ENCODE data around the gene CSNK1G1.
"Not testable (repeated sequence)": the region's sequence is repeated elsewhere in the genome, so short reads cannot be mapped to it uniquely, and the experiment has no call there.

CSNK1G1 gene

DNA sequence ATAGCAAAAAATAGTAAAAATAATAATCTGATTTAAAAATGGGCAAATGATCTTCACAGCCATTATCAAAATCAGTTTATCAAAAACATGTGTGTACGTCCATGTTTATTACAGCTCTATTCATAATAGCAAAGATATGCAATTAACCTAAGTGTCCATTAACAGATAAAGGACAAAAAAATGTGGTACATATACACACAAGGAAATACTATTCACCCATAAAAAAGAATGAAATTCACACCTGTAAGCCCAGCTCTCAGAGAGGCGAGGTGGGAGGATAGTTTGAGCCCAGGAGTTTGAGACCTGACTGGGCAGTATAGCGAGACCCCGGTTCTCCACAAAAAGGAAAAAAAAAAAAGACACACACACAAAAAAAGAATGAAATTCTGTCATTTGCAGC lies 110.6 kb downstream of the CSNK1G1 start:
- DNase-seq (ENCODE audit: low read depth): no peak

DNA sequence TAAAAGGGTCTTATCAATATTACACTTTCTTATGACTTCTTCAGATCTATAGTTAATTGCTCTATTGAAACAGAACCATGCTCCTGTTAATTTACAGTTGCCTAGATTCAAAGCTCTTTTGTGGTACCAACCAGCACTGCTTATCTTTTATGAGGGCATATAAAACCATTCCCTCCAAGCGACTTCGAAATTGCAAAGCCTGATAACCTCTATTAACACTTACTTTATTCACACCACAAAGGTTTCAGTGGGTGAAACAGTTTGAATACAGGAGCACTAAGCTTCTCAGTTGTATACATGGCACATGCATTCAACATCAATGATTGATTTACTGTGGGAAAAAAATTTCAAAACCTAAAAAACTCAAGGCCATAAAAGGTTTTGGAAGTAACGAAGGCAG lies 118.3 kb downstream of the CSNK1G1 start:
- peak; percentile 13 for DNase-seq (ENCODE audit: low read depth)

DNA sequence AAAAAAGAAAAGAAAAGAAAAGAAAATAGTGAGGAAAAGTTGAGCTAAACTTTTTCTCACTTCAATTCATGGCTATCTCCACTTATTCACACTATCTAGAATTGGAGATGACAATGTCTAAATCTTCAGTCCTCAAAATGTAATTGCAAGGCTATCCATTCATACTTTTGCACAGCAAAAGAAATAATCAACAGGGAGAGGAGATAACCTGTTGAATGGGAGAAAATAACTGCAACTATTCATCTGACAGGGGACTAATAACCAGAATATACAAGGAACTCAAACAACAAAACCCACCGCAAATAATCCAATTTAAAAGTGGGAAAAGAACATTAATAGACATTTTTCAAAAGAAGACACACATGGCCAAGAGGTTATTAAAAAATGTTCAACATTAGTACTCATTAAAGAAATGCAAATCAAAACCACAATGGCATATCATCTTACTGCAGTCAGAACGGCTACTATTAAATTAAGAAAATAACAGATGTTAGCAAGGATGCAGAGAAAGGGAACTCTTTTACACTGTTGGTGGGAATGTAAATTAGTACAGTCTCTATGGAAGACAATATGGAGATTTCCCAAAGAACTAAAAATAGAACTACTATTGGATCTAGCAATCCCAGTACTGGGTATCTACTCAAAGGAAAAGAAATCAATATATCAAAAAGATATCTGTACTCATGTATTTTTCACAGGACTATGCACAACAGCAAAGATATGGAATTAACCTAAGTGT lies 119.6 kb downstream of the CSNK1G1 start:
- DNase-seq (ENCODE audit: low read depth): no peak

DNA sequence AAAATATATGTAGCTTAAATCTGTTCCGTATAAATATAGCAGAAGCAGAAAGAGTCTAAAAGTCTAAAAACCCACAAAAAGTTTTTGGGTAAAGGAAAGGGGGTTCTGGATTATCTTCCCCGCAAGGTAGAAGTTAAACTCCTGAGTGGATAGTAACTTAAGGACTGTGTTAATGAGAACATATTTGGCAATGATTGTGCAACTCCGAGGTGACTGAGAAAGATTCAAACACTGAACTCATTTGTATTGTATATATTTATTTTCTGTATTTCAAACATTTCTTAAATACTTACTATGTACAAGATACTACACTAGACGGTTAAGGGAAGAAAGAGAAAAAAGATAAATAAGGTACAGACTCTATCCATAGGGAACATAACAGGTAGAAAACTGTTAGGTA lies 120.4 kb downstream of the CSNK1G1 start:
- DNase-seq (ENCODE audit: low read depth): no peak

DNA sequence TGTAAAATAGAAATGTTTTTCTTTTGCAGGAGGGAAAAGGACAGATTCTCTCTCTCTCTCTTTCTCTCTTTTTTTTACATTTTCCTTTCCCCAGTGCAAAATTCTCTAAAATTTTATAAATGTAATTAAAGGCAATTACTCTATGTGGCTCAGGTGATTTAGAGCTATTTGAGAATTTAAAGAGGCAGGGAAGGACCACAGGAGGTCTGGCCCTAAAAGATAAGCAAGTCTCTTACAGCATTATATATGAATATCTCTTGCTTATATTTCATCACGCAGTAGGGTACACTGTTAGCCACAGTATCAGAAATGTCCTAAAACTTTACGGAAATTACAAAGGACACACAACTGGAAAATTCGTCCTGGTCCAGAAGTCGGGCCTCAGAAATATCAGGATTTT lies 122.7 kb downstream of the CSNK1G1 start:
- DNase-seq (ENCODE audit: low read depth): no peak

DNA sequence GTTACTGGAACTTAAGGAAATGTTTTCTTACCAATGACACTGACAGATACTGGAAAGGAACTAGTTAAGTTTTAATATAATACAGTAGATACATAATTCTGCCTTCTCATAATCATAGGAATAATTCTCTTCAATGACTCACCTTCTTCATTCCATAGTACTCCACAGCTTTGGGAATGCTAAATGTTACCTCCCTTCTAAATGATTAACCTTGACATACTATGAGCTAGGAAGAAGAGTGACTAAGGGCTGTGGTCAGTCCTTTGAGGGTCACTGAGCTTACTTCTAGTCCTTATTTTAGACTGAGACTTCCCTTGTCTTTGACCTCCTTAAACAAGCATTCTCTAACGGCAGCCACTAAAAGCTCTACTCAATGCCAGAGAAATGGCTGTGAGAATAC lies 123.6 kb downstream of the CSNK1G1 start:
- DNase-seq (ENCODE audit: low read depth): peak; percentile 81

DNA sequence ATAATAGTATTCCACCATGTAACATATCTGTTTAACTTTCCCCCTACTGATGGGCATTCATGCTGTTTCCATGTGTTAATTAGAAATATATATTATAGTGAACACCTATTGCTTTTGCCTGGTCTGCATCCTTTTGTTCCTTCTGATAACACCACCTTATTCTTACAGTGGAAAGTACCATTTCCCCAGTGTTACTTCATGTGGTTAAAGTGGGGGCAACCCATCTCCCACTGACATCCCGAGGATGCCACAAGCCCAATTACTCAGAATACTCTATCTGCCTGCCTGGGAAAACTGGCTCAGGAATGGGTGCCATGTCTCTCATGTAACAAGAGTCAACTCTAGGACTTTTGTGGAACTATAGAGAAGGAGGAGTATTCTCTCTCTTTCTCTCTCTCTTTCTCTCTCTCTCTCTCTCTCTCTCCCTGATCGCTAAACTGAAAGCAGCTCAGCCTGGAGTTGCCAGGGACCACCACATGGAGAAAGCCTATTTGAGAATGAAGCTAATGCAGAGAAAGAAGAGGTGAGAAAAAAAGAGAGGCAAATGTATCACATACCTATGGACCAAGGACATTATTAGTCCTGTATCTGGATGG lies 126.7 kb downstream of the CSNK1G1 start:
- no peak for DNase-seq (ENCODE audit: low read depth)

DNA sequence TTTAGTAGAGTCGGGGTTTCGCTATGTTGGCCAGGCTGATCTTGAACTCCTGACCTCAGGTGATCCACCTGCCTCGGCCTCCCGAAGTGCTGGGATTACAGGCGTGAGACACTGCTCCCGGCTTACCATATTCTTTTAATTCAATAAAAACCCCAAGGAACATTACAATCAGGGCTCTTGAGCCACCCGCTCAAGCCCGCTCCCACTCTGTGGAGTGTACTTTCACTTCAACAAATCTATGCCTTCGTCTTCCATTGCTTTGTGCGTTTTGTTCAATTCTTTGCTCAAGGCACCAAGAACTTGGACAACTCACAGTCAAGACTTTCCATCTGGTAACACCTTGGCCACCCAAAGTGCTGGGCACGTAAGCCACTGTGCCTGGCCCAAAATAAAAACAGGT lies 130.2 kb downstream of the CSNK1G1 start:
- DNase-seq (ENCODE audit: low read depth): no peak

DNA sequence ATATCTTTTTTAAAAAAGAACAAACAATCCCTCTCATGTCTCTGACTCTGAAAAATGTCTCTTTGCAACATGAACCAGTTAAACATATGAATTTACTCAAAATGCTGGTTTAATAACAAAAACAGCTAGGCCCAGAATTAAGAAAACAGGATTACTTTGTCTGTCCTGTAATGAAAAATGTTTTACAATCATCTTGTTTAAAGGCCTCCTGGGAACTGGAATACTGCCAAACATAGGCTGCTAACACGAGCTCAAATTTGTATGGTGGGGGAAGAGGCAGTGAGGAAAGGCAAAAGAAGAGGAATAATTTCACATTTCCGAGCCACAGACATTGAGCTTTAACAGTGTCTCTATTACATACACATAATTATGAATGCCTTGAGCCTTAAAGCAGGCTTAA lies 131.5 kb downstream of the CSNK1G1 start:
- peak; percentile 71 for DNase-seq (ENCODE audit: low read depth)

DNA sequence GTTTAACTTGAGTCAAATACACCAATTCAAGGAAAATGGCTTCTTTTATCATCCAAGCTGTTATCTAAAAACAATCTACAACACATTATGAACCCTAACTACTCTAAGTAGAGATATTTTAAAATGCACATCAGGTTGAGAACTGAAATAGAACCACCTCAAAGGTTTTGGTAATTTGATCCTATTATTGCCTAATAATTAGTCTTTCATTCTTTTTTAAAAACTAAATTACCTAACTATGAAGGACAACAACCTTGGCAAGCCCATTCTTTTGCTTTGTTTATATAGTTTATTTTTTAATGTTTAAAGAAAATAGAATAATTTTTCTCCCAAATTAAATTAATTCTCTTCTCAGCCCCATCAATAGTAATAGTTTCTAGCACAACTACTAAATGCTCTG lies 132.1 kb downstream of the CSNK1G1 start:
- no peak for DNase-seq (ENCODE audit: low read depth)

DNA sequence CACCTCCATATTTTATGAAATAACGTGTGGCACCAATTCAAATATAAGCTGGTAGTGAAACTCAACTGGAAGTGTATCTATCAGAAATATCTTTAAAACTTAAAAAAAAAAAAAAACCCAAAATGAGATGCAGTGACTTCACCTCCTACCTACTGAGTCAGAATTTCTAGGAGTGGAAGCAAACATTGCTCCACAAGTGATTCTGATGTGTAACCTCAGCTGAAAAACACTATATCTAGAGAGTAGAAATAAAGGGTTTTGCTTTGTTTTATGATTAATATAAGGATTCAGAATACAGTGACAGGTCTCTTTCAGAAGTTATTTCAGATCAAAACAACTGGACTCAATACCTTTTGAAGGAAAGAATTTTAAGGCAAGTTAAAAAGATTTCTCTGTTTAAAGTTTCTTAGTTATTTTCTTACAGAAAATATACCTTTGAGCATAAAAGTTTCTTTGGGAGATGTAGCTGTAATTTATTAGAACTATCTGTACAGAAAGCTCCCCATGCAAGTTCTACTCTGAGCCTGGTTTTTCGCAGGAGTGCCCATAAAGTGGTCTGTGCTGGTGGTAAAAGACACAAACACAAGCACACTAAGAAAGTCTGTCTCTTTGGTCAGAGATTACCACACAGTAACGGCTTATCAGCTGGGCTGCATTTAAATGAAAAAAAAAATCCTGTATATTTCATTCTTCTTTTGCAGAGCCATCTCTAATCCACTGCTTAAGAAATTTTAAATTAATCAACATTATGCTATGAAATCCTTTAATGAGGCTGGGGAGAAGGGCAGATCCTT lies 133.2 kb downstream of the CSNK1G1 start:
- DNase-seq (ENCODE audit: low read depth): no peak

DNA sequence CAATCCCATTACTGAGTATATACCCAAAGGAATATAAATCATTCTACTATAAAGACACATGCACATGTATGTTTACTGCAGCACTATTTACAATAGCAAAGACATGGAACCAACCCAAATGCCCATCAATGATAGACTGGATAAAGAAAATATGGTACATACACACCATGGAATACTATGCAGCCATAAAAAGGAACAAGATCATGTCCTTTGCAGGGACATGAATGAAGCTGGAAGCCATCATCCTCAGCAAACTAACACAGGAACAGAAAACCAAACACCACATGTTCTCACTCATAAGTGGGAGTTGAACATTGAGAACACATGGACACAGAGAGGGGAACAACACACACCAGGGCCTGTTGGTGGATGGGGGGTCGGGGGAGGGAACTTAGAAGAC lies 134.1 kb downstream of the CSNK1G1 start:
- not testable (repeated sequence) for DNase-seq (ENCODE audit: low read depth)

DNA sequence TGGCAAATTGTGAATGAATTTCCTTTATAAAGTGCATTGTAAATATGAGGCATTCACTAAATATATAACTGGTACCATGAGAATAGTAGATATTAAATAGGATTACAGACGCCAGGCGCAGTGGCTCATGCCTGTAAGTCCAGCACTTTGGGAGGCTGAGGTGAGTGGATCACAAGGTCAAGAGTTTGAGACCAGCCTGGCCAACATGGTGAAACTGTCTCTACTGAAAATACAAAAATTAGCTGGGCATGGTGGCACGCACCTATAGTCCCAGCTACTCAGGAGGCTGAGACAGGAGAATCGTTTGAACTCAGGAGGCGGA lies 138.6 kb downstream of the CSNK1G1 start:
- not testable (repeated sequence) for DNase-seq (ENCODE audit: low read depth)

DNA sequence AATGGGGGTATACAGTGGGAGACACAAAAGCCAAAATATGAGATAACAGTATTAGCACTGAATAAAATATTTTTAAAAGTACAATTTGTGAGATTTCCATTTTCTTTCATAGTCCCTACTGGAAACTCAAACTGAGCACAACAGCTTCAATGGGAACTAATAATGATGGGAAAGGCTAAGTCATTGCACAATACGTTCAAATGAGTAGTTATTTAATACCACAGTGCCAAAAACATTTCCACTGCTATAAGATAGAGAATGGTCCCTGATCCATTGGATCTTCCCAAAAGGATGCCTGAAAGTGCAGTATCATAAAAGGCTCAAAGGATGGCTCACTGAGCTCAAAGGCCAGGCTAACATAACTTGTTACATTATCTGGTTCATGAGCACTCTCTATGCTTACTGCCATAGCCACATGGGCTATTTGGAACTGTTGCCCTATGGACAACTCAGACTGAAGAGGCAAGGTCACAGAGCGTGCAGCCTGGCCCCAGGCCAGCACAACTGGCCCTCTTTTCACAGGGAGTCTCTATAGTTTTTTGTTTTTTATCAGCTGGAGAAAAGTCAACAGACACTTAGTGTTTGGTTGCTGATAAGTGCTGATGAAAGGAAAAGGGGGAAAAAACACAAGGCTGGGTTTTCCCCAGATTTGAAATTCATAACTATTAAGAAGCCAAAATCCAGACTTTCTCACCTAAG lies 139.1 kb downstream of the CSNK1G1 start:
- DNase-seq (ENCODE audit: low read depth): no peak

DNA sequence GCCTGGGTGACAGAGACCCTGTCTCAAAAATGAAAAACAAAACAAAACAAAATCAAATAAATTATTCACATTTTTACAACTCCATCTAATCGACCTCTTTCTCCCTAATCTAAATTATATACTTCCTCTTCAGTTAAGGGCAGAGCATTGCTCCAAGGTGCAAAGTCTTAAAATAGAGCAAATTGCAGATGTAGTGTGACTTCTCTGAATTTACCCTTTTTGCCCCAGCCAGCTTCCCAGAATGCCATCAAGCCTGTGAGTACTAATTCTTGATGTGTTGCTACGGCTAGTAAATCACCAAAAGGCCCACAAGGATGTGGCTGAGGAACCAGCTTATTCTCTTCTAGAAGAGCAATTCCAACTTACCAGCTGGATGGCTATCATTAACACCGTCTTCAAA lies 139.8 kb downstream of the CSNK1G1 start:
- DNase-seq (ENCODE audit: low read depth): no peak

DNA sequence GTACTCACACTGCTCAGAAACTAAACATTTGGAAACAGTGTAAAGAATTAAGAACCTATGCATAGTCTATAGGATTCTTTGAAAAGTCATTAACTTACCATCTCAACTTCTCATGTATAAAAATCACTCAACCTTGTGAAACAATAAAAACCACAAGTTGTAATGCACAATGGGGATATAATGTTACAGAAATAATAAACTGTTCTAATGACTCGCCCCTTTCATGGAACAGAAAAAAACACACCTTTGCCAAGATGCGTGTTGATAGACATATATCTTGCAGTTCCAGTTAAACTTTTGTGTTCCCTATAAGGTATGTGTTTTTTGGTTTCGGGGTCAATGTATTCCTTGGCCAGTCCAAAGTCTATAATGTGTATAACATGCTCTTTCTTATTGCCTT lies 142.3 kb downstream of the CSNK1G1 start:
- no peak for DNase-seq (ENCODE audit: low read depth)

DNA sequence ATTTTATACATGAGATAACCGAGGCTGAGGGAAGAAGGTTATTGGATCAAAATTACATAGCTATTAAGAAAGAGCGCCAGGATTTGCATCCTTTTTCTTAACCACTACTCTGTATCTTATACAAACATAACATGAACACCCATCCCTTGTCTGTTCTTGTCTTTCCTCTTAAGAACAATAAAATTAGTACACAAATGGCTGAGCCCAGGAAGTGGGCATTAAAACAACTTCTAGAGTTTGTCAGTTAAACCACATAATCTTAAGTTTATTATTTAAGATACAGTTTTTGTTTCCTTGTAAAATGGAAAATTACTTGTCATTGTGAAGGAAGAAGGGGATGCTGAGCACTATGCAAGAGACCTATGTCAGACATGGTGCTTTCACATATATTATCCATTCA lies 144.3 kb downstream of the CSNK1G1 start:
- no peak for DNase-seq (ENCODE audit: low read depth)

DNA sequence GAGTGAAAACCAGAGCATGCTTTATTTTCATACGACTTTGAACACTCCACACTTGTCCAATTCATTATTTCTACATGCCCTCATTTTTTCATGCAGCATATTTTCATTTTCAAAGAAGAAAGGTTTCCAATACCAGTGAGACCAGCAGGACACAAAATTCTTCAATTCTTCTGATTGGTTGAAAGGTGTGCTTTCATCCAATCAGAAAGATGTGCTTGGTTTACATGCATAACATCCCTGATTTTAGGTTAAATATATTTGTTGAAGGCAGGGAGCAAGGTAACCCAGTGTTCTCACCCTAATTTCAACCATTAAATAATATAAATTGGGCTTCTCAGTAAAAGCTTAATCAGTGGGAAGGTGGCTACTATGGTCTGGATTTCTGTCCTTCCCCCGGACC lies 145.6 kb downstream of the CSNK1G1 start:
- no peak for DNase-seq (ENCODE audit: low read depth)

DNA sequence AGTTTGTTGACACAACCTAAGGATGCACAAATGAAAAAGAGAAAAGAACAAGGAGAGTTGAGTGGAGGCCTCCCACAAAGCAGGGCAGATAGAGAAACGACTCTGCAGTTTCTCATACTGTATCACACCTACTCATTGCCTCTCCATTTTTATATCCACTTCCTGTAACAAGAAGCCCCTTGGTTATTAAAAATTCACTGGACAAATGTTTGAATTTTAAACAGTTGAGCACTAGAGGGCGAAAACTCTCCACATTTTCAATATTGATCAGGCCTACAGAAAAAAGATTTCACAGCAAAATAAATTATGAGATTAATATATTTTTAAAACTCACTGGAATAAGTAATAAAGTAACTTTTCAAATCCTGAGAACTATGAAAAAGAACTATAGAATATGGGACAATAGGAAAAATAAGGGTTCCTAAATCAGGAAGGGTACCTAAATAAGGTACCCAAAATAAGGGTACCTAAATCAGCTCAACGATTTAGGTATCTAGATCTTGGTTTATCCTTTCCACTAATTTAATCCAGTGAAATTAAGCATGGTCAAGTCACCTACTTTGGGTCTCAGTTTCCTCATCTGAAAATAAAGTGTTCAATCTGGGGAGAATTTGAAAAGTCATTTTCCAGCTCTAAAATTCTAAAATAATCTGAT lies 146.2 kb downstream of the CSNK1G1 start:
- peak; percentile 57 for DNase-seq (ENCODE audit: low read depth)

DNA sequence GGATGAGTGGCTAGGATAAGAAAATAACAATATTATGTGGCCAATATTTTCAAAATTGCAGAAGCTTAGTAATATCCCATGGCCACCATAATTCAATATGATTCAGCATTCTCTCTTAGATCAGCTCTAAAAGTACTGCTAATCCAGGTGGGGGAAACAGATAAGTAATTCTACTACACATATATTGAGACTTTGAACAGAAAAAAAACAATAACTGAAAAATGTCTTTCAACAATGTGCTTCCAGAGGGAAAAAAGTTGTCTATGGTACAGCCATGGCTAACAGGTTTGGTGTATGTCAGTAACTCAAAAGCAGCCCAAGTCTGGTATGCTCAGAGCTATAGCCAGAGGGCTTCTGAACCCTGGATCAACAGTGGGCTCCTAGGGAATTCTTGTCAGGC lies 150.8 kb downstream of the CSNK1G1 start:
- no peak for DNase-seq (ENCODE audit: low read depth)

DNA sequence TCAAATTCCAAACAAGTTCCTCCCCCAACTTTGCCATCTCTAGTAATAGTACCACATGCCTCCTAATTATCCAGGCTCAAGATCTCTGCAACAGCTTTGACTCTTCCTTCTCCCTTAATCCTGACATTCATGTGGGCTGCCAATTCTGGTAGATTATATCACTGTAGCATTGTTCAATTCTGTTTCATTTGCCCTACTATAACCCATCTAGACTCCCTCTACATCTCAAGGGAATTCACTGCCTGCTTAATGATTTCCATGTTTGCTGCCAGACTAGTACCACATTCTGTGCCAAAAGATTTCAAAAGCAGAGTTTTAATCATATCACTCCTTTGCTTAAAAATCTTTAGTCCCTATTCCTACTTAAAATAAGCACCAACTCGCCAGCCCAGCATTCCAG lies 158.5 kb downstream of the CSNK1G1 start:
- DNase-seq (ENCODE audit: low read depth): peak; percentile 21

DNA sequence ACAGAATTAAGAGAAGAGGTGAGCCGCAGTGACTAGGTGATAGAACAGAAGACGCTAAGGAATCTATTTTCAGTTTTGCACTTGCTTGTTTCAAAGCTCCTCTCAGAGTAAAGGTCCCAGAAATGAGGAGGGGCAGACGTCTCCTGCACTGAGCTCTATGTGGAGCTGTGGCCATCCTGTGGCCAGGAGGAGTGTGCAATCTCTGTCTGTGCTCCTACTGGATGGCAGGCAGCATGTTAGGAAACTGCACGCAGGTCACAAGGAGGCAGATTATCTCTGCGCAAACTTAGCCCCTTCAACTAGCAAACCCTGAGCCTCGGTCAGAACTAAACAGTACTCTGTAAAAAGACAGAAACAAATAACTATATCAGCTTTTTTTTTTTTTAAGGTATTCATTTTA lies 162.0 kb downstream of the CSNK1G1 start:
- DNase-seq (ENCODE audit: low read depth): no peak
